A549 (cell line): ENCODE data around the gene SCRN2.

Experiments
- CBX2 ChIP-seq: fragments of 200-600 bp; sonication (generic); IDR thresholded peaks from 2 replicates; pipeline ENCODE4 v1.6.1; 2016; ENCODE audit warnings: low read depth, mild to moderate bottlenecking, borderline replicate concordance
- CHD2 ChIP-seq: fragments of 150-350 bp; IDR thresholded peaks from 2 replicates; pipeline ENCODE4 v1.6.1; 2014; ENCODE audit warnings: low read length; ENCODE audit not compliant: partially characterized antibody
- CTCF ChIP-seq: fragments of >200 bp; sonication (Bioruptor Twin); formaldehyde crosslinking; IDR thresholded peaks from 3 replicates; pipeline ENCODE4 v1.5.1; 2016
- EP300 ChIP-seq, 2 experiments: fragments of >200 bp; sonication (Bioruptor Twin); formaldehyde crosslinking; IDR thresholded peaks; 2 replicates in 1 of 2; 3 replicates in 1 of 2; pipeline ENCODE4 v1.6.1; 2016 to 2017
- HMGXB4 ChIP-seq: fragments of 250-450 bp; sonication (Bioruptor Pico); IDR thresholded peaks from 2 replicates; pipeline ENCODE4 v1.5.0; 2021; ENCODE audit warnings: mild to moderate bottlenecking, moderate library complexity, borderline replicate concordance
- MYC ChIP-seq: IDR thresholded peaks from 2 replicates; pipeline ENCODE4 v1.6.1; 2012; ENCODE audit warnings: mild to moderate bottlenecking, inconsistent platforms, low read length, improper control_type of control experiment, borderline replicate concordance
- POLR2A ChIP-seq: IDR thresholded peaks from 2 replicates; pipeline ENCODE4 v1.6.1; 2012; ENCODE audit warnings: mild to moderate bottlenecking, low read length
- POLR2AphosphoS2 ChIP-seq: conservative IDR thresholded peaks from 2 replicates; pipeline ENCODE4 v1.6.1; 2012; ENCODE audit warnings: low read length, improper control_type of control experiment, inconsistent platforms
- USF2 ChIP-seq: fragments of 450-650 bp; IDR thresholded peaks from 2 replicates; pipeline ENCODE4 v1.6.1; 2014; ENCODE audit warnings: antibody characterized with exemption

GRCh38 chr17:47820033-47820789 is 20.9 kb downstream of the SCRN2 start:
- TF ChIP-seq POLR2AphosphoS2 (no peak), MYC (no peak), CHD2 (no peak), CTCF (no peak), USF2 (no peak), CBX2 (no peak), HMGXB4 (CRISPR knock-in tag) (no peak), POLR2A (no peak), EP300 (IDR thresholded peaks at IDR 0.05) (no peak)
